ENCODE results near the gene PEPD. TPM values are rescaled to one million over a fixed set of nuclear protein-coding genes. Genes with fewer than 3 reads are reported as not detected.
A peak's percentile ranks its signal among the peaks of the same experiment; 100 is the strongest.

Gene PEPD
- total and polyA plus RNA-seq, 2 of the 4 experiments (the other 2 are of a cell fraction), result 36.7 to 88.4 TPM

GRCh38 chr19:33373453-33374235 is 147.9 kb downstream of the PEPD start, which contains the start of gene CEBPG:
CEBPG (plus strand) TSS chr19:33373709; CDS start chr19:33379240, 5,531 bp downstream.
- Histone ChIP-seq H4K91ac (ENCODE audit: insufficient read depth, low read depth, low read length) (peak within 1 kb of the TSS; percentile 89), H2AFZ (replicated peaks; ENCODE audit: low read length, poor library complexity) (peak within 1 kb of the TSS; percentile 97), H3K4me2 (ENCODE audit: low read depth, low read length) (peak within 1 kb of the TSS; percentile 92), H3K56ac (ENCODE audit: extremely low read depth, insufficient read depth, low read length) (peak within 1 kb of the TSS; percentile 84; the same call in 1 of the 2 replicates), H3K79me1 (ENCODE audit: low read depth in 1 of 2, low read length in 2 of 2) (peaks cover 15 to 44% of the 10 kb centered on the region in 2 experiments), H4K5ac (ENCODE audit: low read depth, low read length) (peak within 1 kb of the TSS; percentile 98), H3K23ac (ENCODE audit: low read depth, low read length) (peak within 1 kb of the TSS; percentile 37), H2AK5ac (ENCODE audit: low read depth, low read length) (peak within 1 kb of the TSS; percentile 63), H2AK9ac (replicated peaks; ENCODE audit: low read depth, low read length, poor library complexity) (peak within 1 kb of the TSS; percentile 98), H3K9me1 (ENCODE audit: insufficient read depth, low read length) (peaks cover 27% of the 10 kb centered on the region), H3K4me3 (ENCODE audit: insufficient read depth, low read depth, low read length) (peak within 1 kb of the TSS; percentile 96), H3K18ac (ENCODE audit: low read depth, low read length) (peak within 1 kb of the TSS; percentile 90), H3K9me3 (ENCODE audit: control insufficient read depth, insufficient read depth, low read length) (no peaks in the 10 kb centered on the region), H3K27me3 (ENCODE audit: control insufficient read depth, insufficient read depth, low read length) (0 out of 2 replicates have a peak, but pooled peaks cover 5% of the 10 kb centered on the region), H3K9ac (ENCODE audit: low read depth, low read length) (peak within 1 kb of the TSS; percentile 99), H3K36me3 (ENCODE audit: control insufficient read depth, insufficient read depth, low read length) (no peaks in the 10 kb centered on the region; the same call in 1 of the 2 replicates), H2BK120ac (ENCODE audit: low read depth, low read length) (peak within 1 kb of the TSS; percentile 66; the same call in 1 of the 2 replicates), H3K4me1 (ENCODE audit: control insufficient read depth, insufficient read depth, low read length) (peaks cover 8% of the 10 kb centered on the region), H3K27ac (ENCODE audit: insufficient read depth, low read length) (peak within 1 kb of the TSS; percentile 98), H2BK15ac (ENCODE audit: low read depth, low read length) (peak within 1 kb of the TSS; percentile 70; the same call in 1 of the 3 replicates), H2BK5ac (ENCODE audit: low read depth, low read length, poor library complexity, severe bottlenecking) (peak within 1 kb of the TSS; percentile 98), H2BK20ac (ENCODE audit: low read depth, low read length) (no peak within 1 kb of the TSS; the same call in 1 of the 2 replicates), H4K8ac (ENCODE audit: low read depth in 2 of 2, low read length in 2 of 2) (peak within 1 kb of the TSS; percentile 94 to 96; a peak in 3 of 4 replicates), H3K4ac (ENCODE audit: low read depth, low read length) (peak within 1 kb of the TSS; percentile 94), H4K20me1 (ENCODE audit: insufficient read depth, low read length) (peaks cover 45% of the 10 kb centered on the region), H3K14ac (replicated peaks; ENCODE audit: low read depth, low read length) (peak within 1 kb of the TSS; percentile 93)
- dilution Hi-C loops (cut with HindIII; ENCODE audit: low sequenced_read_pairs, unreplicated experiment) (no loop called here), intact Hi-C loops (cut with micrococcal nuclease) (loop anchor here (5.0 kb wide), 1 partner anchor 71 kb away; the partner anchor contains the start of gene CEBPA), in situ Hi-C loops (cut with MboI; ENCODE audit: low sequenced_read_pairs) (no loop called here)
- WGBS, 2 experiments (ENCODE audit: extremely low coverage in 2 of 2, insufficient read length in 1 of 2), result 0% methylated on average over 46 of the region's 118 CpGs; no CpG with 5 or more reads in 1 of the 2 experiments
- ATAC-seq (ENCODE audit: low read depth) (peak; percentile 98), DNase-seq (peak; percentile 86)
- BruUV-seq (replicated peaks), result no TSS peak
- TF ChIP-seq CTCF (conservative IDR thresholded peaks at IDR 0.05; ENCODE audit: low read depth, low read length), result peak; percentile 29; the same call in 1 of the 2 replicates
- no peak for TF ChIP-seq RFX5 (IDR thresholded peaks at IDR 0.05; ENCODE audit: low read depth, low read length)
- TF ChIP-seq RAD21 (IDR thresholded peaks at IDR 0.05; ENCODE audit: low read length), result no peak
- peak; percentile 40; the same call in 1 of the 2 replicates for TF ChIP-seq FOS (IDR thresholded peaks at IDR 0.05; ENCODE audit: low read depth, low read length)
- peak; percentile 96 for TF ChIP-seq CEBPB (IDR thresholded peaks at IDR 0.05; ENCODE audit: low read depth, low read length)
- 0 out of 2 replicates have a peak, but pooled peaks have one; percentile 46 for TF ChIP-seq MXI1 (IDR thresholded peaks at IDR 0.05; ENCODE audit: borderline replicate concordance, low read depth, low read length)
- peak; percentile 72; the same call in 1 of the 2 replicates for TF ChIP-seq POLR2A (IDR thresholded peaks at IDR 0.05; ENCODE audit: low read depth, low read length)
- peak; percentile 68; the same call in 1 of the 2 replicates for TF ChIP-seq MAZ (IDR thresholded peaks at IDR 0.05; ENCODE audit: borderline replicate concordance, low read depth, low read length)
- POLR2A ChIA-PET (ENCODE audit: unreplicated experiment), result interaction anchor here (0.5 to 0.7 kb wide), 2 partner anchors 22 to 96 kb away, joined by 3 to 4 read pairs; no protein-coding TSS in a partner anchor
- CTCF ChIA-PET, result interaction anchor here (0.7 to 1.0 kb wide), 2 partner anchors 12 to 20 kb away, joined by 3 read pairs; no protein-coding TSS in a partner anchor
